Erythroblast (primary cell): ENCODE data around the gene AHSP.

ENCODE experiments used
- GATA1 ChIP-seq: IDR thresholded peaks from 2 replicates; pipeline ENCODE4 v1.6.1; 2011; ENCODE audit warnings: low read depth, mild to moderate bottlenecking, control low read depth, low read length, moderate library complexity
- POLR2A ChIP-seq: IDR thresholded peaks from 2 replicates; pipeline ENCODE4 v1.6.1; 2011; ENCODE audit warnings: mild to moderate bottlenecking, low read length

DNA sequence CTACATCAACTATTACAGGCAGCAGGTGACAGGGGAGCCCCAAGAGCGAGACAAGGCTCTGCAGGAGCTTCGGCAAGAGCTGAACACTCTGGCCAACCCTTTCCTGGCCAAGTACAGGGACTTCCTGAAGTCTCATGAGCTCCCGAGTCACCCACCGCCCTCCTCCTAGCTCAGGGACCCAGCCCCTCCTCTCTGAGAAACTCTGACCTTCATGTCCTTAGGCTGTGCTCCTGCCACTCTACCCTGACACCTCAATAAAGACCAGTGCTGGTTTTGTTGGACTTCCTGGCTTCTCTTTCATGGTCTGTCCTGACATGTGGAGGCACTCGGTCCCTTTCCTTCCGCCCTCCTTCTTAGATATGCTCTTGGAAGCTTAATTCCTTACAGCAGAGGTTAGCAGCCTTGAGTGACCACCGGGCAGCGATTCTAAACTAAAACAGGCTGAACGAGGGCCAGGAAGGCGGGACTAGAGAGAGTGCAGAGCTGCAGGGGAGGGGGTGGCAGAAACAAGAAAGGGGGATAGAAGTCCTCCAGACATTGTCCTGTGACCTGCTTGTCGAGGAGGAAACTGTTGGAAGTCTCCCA is 915 bp downstream of the AHSP start:
- TF ChIP-seq POLR2A: no peak
- TF ChIP-seq GATA1: no peak
